ENCODE results near the gene BCOR.

DNA sequence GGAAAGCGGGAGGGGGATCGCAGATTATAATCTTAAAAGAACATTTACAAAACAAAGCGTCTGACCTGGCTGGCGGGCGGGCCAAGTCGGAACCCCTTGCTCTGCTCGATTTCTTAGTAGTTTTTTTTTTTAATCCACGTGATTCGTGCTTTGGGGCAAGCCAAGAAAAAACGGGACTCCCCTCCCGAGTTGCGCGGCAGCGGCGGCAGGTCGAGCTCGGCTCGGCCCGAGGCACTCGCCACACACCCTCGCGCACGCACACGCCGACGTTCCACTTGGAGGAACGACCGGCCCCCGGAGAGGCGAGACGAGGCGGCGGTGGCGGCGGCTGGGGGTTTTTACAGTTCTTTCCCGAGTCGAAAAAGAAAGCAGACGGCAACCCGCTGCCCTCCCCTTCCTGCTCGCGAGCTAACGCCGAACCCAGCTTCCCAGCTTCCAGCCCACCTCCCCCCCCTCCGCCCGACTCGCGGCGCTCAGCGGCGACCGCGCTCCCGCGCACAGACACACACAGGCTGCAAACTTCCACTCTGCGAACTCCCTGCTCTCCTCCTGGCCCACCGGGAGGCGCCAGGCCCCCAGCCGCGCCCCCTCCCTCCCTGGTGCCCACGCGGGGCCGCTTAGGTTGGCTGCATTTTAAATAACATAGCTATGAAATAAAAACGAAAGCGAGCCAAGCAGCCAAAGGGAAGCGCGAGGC lies 1.2 kb downstream of the BCOR start:
- TF ChIP-seq, protein P1, sequence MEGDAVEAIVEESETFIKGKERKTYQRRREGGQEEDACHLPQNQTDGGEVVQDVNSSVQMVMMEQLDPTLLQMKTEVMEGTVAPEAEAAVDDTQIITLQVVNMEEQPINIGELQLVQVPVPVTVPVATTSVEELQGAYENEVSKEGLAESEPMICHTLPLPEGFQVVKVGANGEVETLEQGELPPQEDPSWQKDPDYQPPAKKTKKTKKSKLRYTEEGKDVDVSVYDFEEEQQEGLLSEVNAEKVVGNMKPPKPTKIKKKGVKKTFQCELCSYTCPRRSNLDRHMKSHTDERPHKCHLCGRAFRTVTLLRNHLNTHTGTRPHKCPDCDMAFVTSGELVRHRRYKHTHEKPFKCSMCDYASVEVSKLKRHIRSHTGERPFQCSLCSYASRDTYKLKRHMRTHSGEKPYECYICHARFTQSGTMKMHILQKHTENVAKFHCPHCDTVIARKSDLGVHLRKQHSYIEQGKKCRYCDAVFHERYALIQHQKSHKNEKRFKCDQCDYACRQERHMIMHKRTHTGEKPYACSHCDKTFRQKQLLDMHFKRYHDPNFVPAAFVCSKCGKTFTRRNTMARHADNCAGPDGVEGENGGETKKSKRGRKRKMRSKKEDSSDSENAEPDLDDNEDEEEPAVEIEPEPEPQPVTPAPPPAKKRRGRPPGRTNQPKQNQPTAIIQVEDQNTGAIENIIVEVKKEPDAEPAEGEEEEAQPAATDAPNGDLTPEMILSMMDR (conservative IDR thresholded peaks at IDR 0.05; ENCODE audit: low read depth, low read length) = no peak
- TF ChIP-seq EZH2 (IDR thresholded peaks at IDR 0.05; ENCODE audit: borderline replicate concordance, low read depth, low read length, poor library complexity, severe bottlenecking) = no peak
